Uterus (tissue), 2 donors: ENCODE results near the gene TSPAN9.

Experiments used
- CTCF ChIP-seq, 4 experiments: fragments of 200-600 bp in 2 of 4; fragments of 450-650 bp in 2 of 4; sonication (generic) in 2 of 4; IDR thresholded peaks; one replicate each; pipeline ENCODE4 v1.5.1; 2016 to 2019; ENCODE audit warnings: antibody characterized with exemption in 4 of 4, mild to moderate bottlenecking in 2 of 4, moderate library complexity in 1 of 4
- POLR2A ChIP-seq, 2 donors: fragments of 450-650 bp; IDR thresholded peaks; one replicate each; pipeline ENCODE4 v1.6.1; 2016; ENCODE audit warnings: antibody characterized with exemption in 2 of 2, mild to moderate bottlenecking in 1 of 2, moderate library complexity in 1 of 2

- TF ChIP-seq CTCF (IDR thresholded peaks at IDR 0.05) (no peak), POLR2A (IDR thresholded peaks at IDR 0.05) (no peak)
Observed at GRCh38 chr12:3269594-3269993, 192.4 kb downstream of the TSPAN9 start.
